OCI-LY1 (cell line): Measurements from ENCODE around the gene EMB.
"Not testable (repeated sequence)": the region's sequence is repeated elsewhere in the genome, so short reads cannot be mapped to it uniquely, and the experiment has no call there.

ENCODE experiments used
- CTCF ChIP-seq: fragments of 200-600 bp; sonication (generic), shearing (Covaris generic); IDR thresholded peaks from 2 replicates; pipeline ENCODE4 v1.5.1; 2017; ENCODE audit warnings: mild to moderate bottlenecking, antibody characterized with exemption, low read length, moderate library complexity, mixed read lengths
- EZH2 ChIP-seq: fragments of 200-600 bp; sonication (generic), shearing (Covaris generic); IDR thresholded peaks from 2 replicates; pipeline ENCODE4 v1.8.0; 2017; ENCODE audit warnings: borderline replicate concordance, mixed run types, mild to moderate bottlenecking, antibody characterized with exemption, low read length, moderate library complexity, mixed read lengths

GRCh38 chr5:50438060-50438459, 3.0 kb downstream of the EMB start:
- not testable (repeated sequence) for TF ChIP-seq CTCF, EZH2
